GM21390 (cell line): ENCODE results near the gene BCL2.

ENCODE experiments used
- ATAC-seq: cut with Tn5 transposase; IDR thresholded peaks from one replicate; pipeline ENCODE4 v1.9.1; 2021; ENCODE audit not compliant: unreplicated experiment

The BCL2 gene

DNA sequence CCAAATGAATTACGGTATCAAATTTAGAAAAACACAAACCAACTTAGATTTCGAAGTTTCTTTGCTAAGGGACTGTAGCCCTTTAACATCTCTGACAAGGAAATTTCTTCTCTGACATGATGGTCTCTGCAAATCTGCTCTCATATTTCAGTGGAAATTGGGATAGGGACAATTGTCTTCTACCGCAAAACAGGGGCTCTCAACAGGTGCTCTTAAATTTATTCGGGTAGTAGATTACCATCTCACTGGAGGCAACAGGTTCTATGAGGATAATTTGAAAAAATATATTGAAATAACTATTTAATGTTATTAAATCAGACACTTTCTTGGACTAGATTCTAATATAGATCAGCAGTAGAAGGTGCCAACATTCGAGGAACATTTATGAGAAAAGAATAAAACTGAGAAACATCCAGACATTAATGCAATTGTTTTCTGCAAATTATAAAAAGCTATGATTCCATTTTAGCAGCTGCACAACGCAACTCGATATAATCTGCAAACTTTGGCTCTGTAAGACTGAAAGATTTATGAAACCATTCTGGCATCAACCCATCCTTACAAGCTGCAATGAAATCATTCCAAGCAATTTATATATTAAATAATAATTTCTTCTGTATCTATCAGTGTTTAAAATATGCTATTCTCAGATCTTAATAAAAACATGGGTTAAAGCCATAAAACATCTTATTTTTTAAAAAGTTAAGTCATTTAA, 10.0 kb upstream of the BCL2 start:
- no peak for ATAC-seq

GRCh38 chr18:63326011-63326410, 6.4 kb upstream of the BCL2 start:
- ATAC-seq: no peak

GRCh38 chr18:63325086-63325686, 5.6 kb upstream of the BCL2 start:
- no peak for ATAC-seq

DNA sequence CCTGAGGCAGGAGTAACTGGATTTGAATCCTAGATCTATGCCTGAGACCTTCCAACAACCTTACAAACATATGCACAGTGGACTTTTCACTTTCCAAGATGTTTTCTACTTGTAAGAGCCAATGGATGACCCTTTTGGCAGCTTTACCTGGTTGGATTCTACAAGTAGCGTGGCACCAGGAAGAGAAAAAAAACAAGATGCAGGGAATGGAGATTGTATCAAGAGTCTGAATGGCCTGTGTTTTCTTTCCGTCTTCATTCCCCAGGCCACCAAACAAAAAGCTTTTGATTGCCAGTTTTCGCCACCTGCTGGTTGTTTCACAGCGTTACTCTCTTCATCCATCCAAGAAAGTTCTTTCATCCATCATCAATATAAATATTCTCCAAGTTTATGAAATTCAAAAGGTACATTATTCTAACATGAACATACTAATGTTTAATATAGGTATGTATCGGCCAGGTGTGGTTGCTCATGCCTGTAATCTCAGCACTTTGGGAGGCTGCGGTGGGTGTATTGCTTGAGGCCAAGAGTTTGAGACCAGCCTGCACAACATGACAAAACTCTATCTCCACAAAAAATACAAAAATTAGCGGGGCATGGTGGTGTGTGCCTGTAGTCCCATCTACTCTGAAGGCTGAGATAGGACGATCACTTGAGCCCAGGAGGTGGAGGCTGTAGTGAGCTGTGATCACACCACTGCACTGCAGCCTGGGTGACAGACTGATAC, 3.5 kb upstream of the BCL2 start:
- no peak for ATAC-seq

- ATAC-seq: no peak
These were observed 2.6 kb upstream of the BCL2 start for GRCh38 chr18:63322206-63322605.

GRCh38 chr18:63321291-63321690, 1.7 kb upstream of the BCL2 start:
- ATAC-seq: no peak

- ATAC-seq: no peak
These were observed 1.4 kb upstream of the BCL2 start for GRCh38 chr18:63320975-63321265.

DNA sequence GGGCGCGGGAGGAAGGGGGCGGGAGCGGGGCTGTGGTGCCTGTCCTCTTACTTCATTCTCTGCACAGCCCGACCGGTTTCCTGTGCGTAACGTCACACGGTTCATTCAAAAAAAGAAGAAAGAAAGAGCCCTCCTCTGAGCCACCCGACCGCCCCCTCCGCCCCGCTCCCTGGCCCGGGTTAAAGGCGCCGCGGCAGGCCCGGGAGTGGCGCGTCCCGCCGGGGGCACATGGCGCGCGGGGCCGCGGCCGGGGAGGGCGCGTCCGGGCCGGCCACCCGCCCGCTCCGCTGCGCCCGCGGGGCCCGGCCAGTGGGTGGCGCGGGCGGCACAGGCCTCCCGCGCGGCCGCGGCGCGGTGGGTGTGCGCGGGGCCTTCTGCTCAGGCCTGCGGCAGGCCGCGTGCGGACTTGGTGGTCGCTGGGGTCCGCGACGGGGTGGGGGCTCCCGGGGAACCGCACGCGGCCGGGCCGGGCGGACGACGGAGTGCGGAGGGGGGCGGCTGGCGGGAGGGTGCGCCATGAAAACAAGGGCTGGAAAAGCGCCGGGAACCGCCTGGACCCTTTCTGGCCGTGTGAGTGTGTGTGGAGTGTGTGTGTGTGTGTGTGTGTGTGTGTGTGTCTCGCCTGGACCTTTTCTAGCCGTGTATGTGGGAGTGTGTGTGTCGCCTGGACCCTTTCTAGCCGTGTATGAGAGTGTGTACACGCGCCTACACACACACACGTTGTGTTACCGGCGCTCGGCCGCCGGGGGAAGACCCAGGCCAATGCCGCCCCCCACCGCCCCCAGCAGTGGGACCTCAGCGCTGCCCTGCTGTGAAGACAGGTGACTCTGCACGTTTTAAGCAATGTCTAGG, 780 bp upstream of the BCL2 start:
- ATAC-seq: peak; percentile 56

GRCh38 chr18:63318889-63319382, 633 bp downstream of the BCL2 start:
- no peak for ATAC-seq

DNA sequence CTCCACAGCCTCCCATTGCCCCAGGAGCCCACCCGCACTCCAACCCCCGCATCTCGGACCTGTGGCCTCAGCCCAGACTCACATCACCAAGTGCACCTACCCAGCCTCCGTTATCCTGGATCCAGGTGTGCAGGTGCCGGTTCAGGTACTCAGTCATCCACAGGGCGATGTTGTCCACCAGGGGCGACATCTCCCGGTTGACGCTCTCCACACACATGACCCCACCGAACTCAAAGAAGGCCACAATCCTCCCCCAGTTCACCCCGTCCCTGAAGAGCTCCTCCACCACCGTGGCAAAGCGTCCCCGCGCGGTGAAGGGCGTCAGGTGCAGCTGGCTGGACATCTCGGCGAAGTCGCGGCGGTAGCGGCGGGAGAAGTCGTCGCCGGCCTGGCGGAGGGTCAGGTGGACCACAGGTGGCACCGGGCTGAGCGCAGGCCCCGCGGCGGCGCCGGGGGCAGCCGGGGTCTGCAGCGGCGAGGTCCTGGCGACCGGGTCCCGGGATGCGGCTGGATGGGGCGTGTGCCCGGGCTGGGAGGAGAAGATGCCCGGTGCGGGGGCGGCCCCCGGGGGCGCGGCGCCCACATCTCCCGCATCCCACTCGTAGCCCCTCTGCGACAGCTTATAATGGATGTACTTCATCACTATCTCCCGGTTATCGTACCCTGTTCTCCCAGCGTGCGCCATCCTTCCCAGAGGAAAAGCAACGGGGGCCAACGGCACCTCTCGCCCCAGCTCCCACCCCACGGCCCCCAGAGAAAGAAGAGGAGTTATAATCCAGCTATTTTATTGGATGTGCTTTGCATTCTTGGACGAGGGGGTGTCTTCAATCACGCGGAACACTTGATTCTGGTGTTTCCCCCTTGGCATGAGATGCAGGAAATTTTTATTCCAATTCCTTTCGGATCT, 1.3 kb downstream of the BCL2 start:
- peak; percentile 44 for ATAC-seq

GRCh38 chr18:63317556-63317946, 2.0 kb downstream of the BCL2 start:
- ATAC-seq: no peak

- no peak for ATAC-seq
These were observed 2.7 kb downstream of the BCL2 start for GRCh38 chr18:63316612-63317555.

GRCh38 chr18:63315876-63316275, 3.7 kb downstream of the BCL2 start:
- no peak for ATAC-seq

DNA sequence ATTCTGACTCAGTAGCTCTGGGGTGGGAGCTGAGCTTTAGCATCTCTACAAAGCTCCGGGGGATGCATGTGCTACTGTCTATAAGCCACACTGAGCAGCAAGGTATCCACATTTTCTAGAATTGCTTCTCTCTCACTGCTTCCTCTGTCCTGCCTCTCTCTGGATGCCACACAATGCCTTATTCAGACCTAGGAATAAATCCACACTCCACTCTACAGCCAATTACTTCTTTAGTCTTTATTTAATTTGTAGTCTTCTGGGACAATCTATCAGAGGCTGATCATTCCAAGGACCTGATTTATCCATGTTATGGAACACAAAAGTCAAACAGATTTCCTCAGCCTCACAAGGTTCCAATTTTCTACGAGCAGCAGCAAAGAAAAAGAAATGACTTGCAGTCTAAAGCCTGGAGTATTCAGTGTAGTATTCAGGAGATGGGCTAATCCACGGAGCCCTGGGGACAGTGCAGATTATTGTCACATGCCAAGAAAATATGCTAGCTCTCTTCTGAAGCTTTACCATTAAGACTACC, 4.4 kb downstream of the BCL2 start:
- ATAC-seq: no peak

DNA sequence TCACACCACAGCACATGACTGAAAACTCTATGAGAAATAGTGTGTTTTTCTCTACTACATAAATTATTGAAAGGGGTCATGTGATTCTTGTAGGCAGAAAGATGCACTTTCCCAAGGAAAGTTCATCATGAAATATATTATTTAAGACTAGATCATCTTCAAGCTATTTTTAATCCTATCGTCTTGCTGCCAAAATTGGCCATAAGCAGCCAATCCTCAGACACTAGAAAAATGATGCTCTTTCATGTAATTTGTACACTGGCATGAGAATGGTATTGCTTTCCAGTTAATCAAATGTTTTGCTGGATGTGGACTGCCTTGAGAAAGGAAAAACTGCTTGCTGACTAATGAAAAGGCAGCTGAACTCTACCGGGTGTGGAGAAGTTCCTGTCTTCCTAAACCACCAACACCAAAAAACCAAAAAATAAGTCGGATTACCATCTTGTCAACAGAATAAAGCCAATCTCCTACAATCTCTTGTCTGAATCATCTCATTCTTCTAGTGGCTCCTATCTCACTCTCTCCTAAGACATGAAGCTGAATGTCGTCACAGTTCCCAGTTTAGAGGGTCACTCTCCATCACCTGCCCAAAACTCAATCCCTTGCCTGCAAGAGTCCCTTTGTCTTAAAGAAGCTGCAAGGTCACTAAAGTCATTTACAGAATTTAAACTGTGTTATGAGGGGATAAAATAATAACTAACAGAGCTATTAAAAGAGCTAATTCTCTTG, 5.3 kb downstream of the BCL2 start:
- no peak for ATAC-seq

DNA sequence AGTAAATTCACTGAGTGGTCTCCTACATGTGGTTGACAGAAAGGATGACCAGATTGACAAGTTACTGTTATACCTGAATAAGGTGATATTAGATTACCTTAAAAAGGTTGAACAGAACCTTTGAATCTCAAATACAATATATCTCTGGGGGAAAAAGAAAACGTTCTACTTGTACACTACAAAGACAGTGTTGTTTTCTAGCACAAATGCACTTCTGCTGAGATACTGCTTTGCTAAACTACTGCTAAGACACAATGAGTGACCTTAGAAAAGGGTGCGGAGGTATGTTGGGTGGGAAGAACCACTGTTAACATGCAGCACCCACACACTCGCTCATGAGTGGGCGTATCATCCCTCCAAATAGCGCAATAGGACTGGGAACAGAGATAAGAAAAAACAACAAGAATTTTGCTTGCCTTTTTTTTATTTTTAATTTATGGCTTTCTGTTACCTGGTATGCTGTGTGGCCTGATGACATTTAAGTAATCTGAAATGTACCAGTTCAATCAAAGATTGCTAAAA, 6.1 kb downstream of the BCL2 start:
- ATAC-seq: no peak

DNA sequence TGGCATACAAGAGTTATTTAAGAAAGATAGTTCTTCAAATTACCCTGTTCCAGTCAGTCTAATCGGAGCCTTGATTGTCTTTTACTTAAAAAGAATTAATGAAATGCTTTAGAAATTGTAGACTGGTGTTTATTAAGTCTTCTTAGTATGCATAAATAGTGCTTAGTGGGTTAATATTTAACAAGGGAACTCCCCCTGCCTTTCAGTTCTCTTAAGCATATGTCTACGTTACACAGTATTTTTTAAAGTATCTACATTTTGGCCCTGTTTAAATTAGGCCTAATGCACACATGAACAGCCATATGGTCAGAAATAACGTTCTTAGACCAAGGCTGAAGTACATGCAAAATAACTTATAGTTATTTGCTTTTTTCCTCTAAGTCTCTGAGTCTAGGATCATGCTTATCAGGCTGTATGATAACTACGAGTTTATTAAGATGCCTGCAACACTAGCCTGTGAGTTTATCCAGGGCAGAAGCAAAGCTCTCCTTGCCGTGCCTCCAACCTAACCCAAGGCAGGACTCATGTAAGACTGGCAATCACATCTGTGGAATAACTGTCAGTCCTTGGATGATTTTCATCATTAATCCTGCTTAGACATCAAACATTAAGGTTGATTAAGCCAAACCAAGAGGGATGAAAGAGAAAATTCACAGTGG, 6.7 kb downstream of the BCL2 start:
- ATAC-seq: peak; percentile 30

- peak; percentile 2 for ATAC-seq
These were observed 7.6 kb downstream of the BCL2 start for GRCh38 chr18:63312019-63312409.
